Body of pancreas (tissue), 4 donors: Measurements from ENCODE around the gene GLRA3. TPM values are rescaled to one million over a fixed set of nuclear protein-coding genes. Genes with fewer than 3 reads are reported as not detected.
"Not testable (repeated sequence)": the region's sequence is repeated elsewhere in the genome, so short reads cannot be mapped to it uniquely, and the experiment has no call there.

Experiments
- ATAC-seq: fragments of 150-250 bp; one replicate; pipeline ENCODE4 v1.9.1; 2016
- DNase-seq, 4 donors: peaks; one replicate each; pipeline ENCODE4 v3.0.0-alpha.2; 2019
- H3K27ac ChIP-seq, 4 donors: fragments of 200-600 bp; sonication (generic); 1 replicate in 3 of 4; 2 replicates in 1 of 4; pipeline versions ENCODE4 v1.5.1 to v1.6.1; 2016 to 2019; ENCODE audit warnings: mild to moderate bottlenecking in 1 of 4, mixed read lengths in 1 of 4, moderate library complexity in 1 of 4
- H3K27me3 ChIP-seq, 2 donors: fragments of 200-600 bp; sonication (generic); one replicate each; pipeline ENCODE4 v1.6.0; 2016; ENCODE audit warnings: mild to moderate bottlenecking in 1 of 2
- H3K36me3 ChIP-seq, 2 donors: fragments of 200-600 bp; sonication (generic); replicated peaks in 1 of 2; 2 replicates each; pipeline ENCODE4 v1.5.1; 2016; ENCODE audit warnings: low read depth in 2 of 2; ENCODE audit not compliant: insufficient read depth in 1 of 2
- H3K4me1 ChIP-seq: fragments of 200-600 bp; sonication (generic); one replicate; pipeline ENCODE4 v1.6.0; 2016
- H3K4me3 ChIP-seq, 2 donors: fragments of 200-600 bp; sonication (generic); 1 replicate in 1 of 2; 2 replicates in 1 of 2; pipeline ENCODE4 v1.5.1; 2016 to 2019
- H3K9me3 ChIP-seq, 3 donors: fragments of 200-600 bp; sonication (generic); 1 replicate in 2 of 3; 2 replicates in 1 of 3; pipeline ENCODE4 v1.5.1; 2016
- CTCF ChIP-seq, 7 experiments: fragments of 450-650 bp in 4 of 7; fragments of 200-600 bp in 3 of 7; sonication (generic) in 3 of 7; IDR thresholded peaks; one replicate each; pipeline ENCODE4 v1.5.1; 2016 to 2019; ENCODE audit warnings: antibody characterized with exemption in 7 of 7
- POLR2A ChIP-seq, 3 donors: fragments of 450-650 bp; IDR thresholded peaks; one replicate each; pipeline ENCODE4 v1.6.1; 2016; ENCODE audit warnings: antibody characterized with exemption in 3 of 3, mild to moderate bottlenecking in 2 of 3
- WGBS, 2 donors: methylation state at CpG; one replicate each; pipeline ENCODE4 v1.1.5; 2017; 5-methylcytosine and 5-hydroxymethylcytosine counted together
- intact Hi-C: fragments of 100-400 bp; cut with DNase I; formaldehyde crosslinking; loops from one replicate; pipeline ENCODE4 v1.15.1; 2023
- total RNA-seq, 2 donors: library from RNA; depleted of rRNA; stranded (reverse); fragments of >200 nt; gene quantifications; one replicate each; pipeline ENCODE4 v1.1.0, GENCODE V29; 2016

The GLRA3 gene
- total RNA-seq, 2 donors from 2014 or later, result 0.26 TPM; not detected in 1

DNA sequence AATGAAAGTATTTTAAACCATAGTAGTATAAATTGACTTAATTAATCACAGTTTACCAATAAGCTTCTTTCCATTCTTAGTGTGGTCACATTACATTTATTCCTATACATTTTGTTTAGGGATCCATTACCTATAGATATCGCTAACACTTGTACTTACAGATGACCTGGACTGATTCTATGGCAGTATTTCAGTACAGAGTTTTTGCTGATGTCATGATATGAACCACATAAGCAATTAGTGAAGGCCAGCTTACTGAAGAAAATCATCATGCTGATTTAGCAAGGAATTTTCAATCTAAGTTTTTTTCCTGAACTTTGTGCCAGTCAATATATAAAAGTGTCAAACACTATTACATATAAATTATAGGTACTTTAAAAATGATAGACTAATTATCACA, 193.3 kb downstream of the GLRA3 start:
- no peak for TF ChIP-seq CTCF (IDR thresholded peaks at IDR 0.05)
- no peak for TF ChIP-seq POLR2A (IDR thresholded peaks at IDR 0.05)
- Histone ChIP-seq H3K9me3 (no peaks in the 10 kb centered on the region), H3K27me3 (no peaks in the 10 kb centered on the region), H3K27ac (no peak overlapping the region), H3K4me1 (no peaks in the 10 kb centered on the region), H3K36me3 (no peaks in the 10 kb centered on the region), H3K4me3 (no peak overlapping the region)
- ATAC-seq (no peak), DNase-seq (no peak)
- 95 to 97% methylated on average over 1 of the region's 1 CpG for WGBS, 2 donors
- intact Hi-C loops, result no loop called here

- Histone ChIP-seq H3K9me3 (no peaks in the 10 kb centered on the region), H3K36me3 (no peaks in the 10 kb centered on the region), H3K27me3 (no peaks in the 10 kb centered on the region), H3K27ac (no peak overlapping the region), H3K4me3 (no peak overlapping the region), H3K4me1 (no peaks in the 10 kb centered on the region)
- intact Hi-C loops, result no loop called here
- 82 to 85% methylated on average over 1 of the region's 1 CpG for WGBS, 2 donors
- DNase-seq (no peak), ATAC-seq (no peak)
- no peak for TF ChIP-seq POLR2A (IDR thresholded peaks at IDR 0.05)
- no peak for TF ChIP-seq CTCF (IDR thresholded peaks at IDR 0.05)
Measured at GRCh38 chr4:174633399-174633798, 195.6 kb downstream of the GLRA3 start.

- H3K27ac ChIP-seq, result no peak overlapping the region
- intact Hi-C loops, result no loop called here
- H3K36me3 ChIP-seq, result no peaks in the 10 kb centered on the region
- H3K4me3 ChIP-seq, result no peak overlapping the region
- TF ChIP-seq POLR2A (IDR thresholded peaks at IDR 0.05) (no peak), CTCF (IDR thresholded peaks at IDR 0.05) (peak; percentile 32 to 82 (median 67))
- no peaks in the 10 kb centered on the region for H3K9me3 ChIP-seq
- 33 to 36% methylated on average over 2 of the region's 2 CpGs for WGBS, 2 donors
- ATAC-seq, result peak; percentile 40
- no peaks in the 10 kb centered on the region for H3K4me1 ChIP-seq
- peak in 2 of 4 donors; percentile 12 to 25 for DNase-seq
- H3K27me3 ChIP-seq, result no peaks in the 10 kb centered on the region
Measured at GRCh38 chr4:174631901-174632758, 196.9 kb downstream of the GLRA3 start.

DNA sequence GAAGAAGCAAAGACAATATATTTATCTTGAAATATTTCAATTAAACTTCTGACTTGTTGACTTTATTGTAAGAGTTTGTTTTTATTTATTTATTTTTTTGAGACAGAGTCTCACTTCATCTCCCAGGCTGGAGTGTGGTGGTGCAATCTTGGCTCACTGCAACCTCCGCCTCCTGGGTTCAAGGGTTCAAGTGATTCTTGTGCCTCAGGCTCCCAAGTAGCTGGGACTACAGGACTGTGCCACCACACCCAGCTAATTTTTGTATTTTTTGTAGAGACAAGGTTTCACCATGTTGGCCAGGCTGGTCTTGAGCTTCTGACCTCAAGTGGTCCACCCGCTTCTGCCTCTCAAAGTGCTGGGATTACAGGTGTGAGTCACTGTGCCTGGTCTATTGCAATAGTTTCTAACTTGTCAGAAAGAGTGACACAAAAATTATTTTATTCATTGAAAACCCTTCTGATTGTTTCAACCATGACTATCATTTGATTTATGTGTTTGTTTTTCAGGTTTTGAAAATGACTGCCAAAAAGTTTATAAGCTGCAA, 199.1 kb downstream of the GLRA3 start:
- DNase-seq, result not testable (repeated sequence)

GRCh38 chr4:174629265-174629664, 199.8 kb downstream of the GLRA3 start:
- peaks cover 11% of the 10 kb centered on the region for H3K4me1 ChIP-seq
- no peak overlapping the region for H3K4me3 ChIP-seq
- TF ChIP-seq CTCF (IDR thresholded peaks at IDR 0.05), result no peak
- no peak for TF ChIP-seq POLR2A (IDR thresholded peaks at IDR 0.05)
- no peaks in the 10 kb centered on the region for H3K27me3 ChIP-seq
- no peak overlapping the region for H3K27ac ChIP-seq
- WGBS, 2 donors, result 91 to 100% methylated on average over 2 of the region's 2 CpGs
- H3K9me3 ChIP-seq, result no peaks in the 10 kb centered on the region
- intact Hi-C loops, result no loop called here
- DNase-seq, result no peak
- no peak for ATAC-seq
- H3K36me3 ChIP-seq, result no peaks in the 10 kb centered on the region

More for the DNA sequence above, 199.1 kb downstream of the GLRA3 start:
- intact Hi-C loops, H3K9me3 ChIP-seq, H3K27me3 ChIP-seq, H3K27ac ChIP-seq, ATAC-seq, H3K4me3 ChIP-seq, H3K36me3 ChIP-seq: not testable (repeated sequence)
- 91 to 95% methylated on average over 2 of the region's 2 CpGs for WGBS, 2 donors
- peaks cover 11% of the 10 kb centered on the region for H3K4me1 ChIP-seq
